Muscle layer of duodenum (tissue), 2 donors: ENCODE data around the gene GALNT9.
"Not testable (repeated sequence)": the region's sequence is repeated elsewhere in the genome, so short reads cannot be mapped to it uniquely, and the experiment has no call there.

Experiments
- H3K27ac ChIP-seq: one replicate; pipeline ENCODE4 v1.7.0; 2013; ENCODE audit warnings: mild to moderate bottlenecking, low read length
- H3K27me3 ChIP-seq: one replicate; pipeline ENCODE4 v1.7.0; 2013; ENCODE audit warnings: low read depth, mild to moderate bottlenecking, control low read depth, low read length
- H3K36me3 ChIP-seq, 2 donors: one replicate each; pipeline ENCODE4 v1.7.0; 2013; ENCODE audit warnings: low read length in 2 of 2, control low read depth in 1 of 2, mild to moderate bottlenecking in 1 of 2; ENCODE audit not compliant: insufficient read depth in 2 of 2, control insufficient read depth in 1 of 2
- H3K4me1 ChIP-seq, 2 donors: one replicate each; pipeline ENCODE4 v1.7.0; 2013; ENCODE audit warnings: low read length in 2 of 2, mild to moderate bottlenecking in 2 of 2, control low read depth in 1 of 2, moderate library complexity in 1 of 2; ENCODE audit not compliant: insufficient read depth in 2 of 2, control insufficient read depth in 1 of 2
- H3K4me3 ChIP-seq, 2 donors: one replicate each; pipeline ENCODE4 v1.7.0; 2013; ENCODE audit warnings: low read length in 2 of 2, low read depth in 1 of 2, mild to moderate bottlenecking in 1 of 2
- H3K9me3 ChIP-seq, 2 donors: one replicate each; pipeline ENCODE4 v1.7.0; 2013; ENCODE audit warnings: low read length in 2 of 2, control low read depth in 1 of 2, mild to moderate bottlenecking in 1 of 2; ENCODE audit not compliant: control insufficient read depth in 1 of 2
- donor health status: healthy.

The GALNT9 gene

GRCh38 chr12:132260721-132261120, 68.7 kb downstream of the GALNT9 start:
- Histone ChIP-seq H3K4me1 (no peaks in the 10 kb centered on the region), H3K27ac (no peak overlapping the region), H3K27me3 (no peaks in the 10 kb centered on the region), H3K9me3 (no peaks in the 10 kb centered on the region), H3K36me3 (no peaks in the 10 kb centered on the region), H3K4me3 (no peak overlapping the region)

GRCh38 chr12:132259872-132260695, 69.3 kb downstream of the GALNT9 start:
- Histone ChIP-seq H3K9me3 (no peaks in the 10 kb centered on the region), H3K27ac (no peak overlapping the region), H3K4me3 (no peak overlapping the region), H3K27me3 (no peaks in the 10 kb centered on the region), H3K36me3 (no peaks in the 10 kb centered on the region), H3K4me1 (no peaks in the 10 kb centered on the region)

GRCh38 chr12:132259364-132259871, 70.0 kb downstream of the GALNT9 start:
- Histone ChIP-seq H3K27ac (no peak overlapping the region), H3K9me3 (no peaks in the 10 kb centered on the region), H3K27me3 (no peaks in the 10 kb centered on the region), H3K4me1 (no peaks in the 10 kb centered on the region), H3K36me3 (no peaks in the 10 kb centered on the region), H3K4me3 (no peak overlapping the region)

DNA sequence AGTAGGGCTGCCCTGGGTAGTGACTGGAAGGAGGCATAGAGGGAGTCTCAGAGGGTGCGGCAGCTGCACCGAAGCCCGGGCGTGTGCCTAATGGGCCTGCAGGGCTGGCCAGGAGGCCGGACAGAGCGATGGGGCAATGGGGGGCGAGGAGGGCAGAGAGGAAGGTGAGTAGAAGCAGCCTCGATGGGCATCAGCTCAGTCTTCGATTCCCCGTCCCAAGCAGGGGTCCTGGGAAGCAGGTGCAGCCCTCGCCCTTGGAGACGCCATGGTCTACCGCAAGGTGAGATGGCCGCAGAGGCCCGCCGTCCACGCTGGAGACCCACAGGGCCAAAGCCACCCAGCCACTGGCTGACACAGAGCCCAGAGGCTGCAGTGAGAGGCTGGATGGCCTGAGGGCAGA, 70.8 kb downstream of the GALNT9 start:
- Histone ChIP-seq H3K27me3 (no peaks in the 10 kb centered on the region), H3K4me1 (no peaks in the 10 kb centered on the region), H3K27ac (no peak overlapping the region), H3K4me3 (no peak overlapping the region), H3K9me3 (no peaks in the 10 kb centered on the region), H3K36me3 (no peaks in the 10 kb centered on the region)

GRCh38 chr12:132257955-132258490, 71.4 kb downstream of the GALNT9 start:
- H3K27me3 ChIP-seq: no peaks in the 10 kb centered on the region
- H3K36me3 ChIP-seq: no peaks in the 10 kb centered on the region

GRCh38 chr12:132257206-132257954, 72.0 kb downstream of the GALNT9 start:
- Histone ChIP-seq H3K4me1 (no peaks in the 10 kb centered on the region), H3K36me3 (no peaks in the 10 kb centered on the region), H3K27me3 (no peaks in the 10 kb centered on the region), H3K9me3 (no peaks in the 10 kb centered on the region), H3K4me3 (no peak overlapping the region), H3K27ac (no peak overlapping the region)

More at GRCh38 chr12:132257955-132258490, 71.4 kb downstream of the GALNT9 start:
- H3K4me3 ChIP-seq: no peak overlapping the region
- no peaks in the 10 kb centered on the region for H3K9me3 ChIP-seq
- H3K4me1 ChIP-seq: no peaks in the 10 kb centered on the region
- no peak overlapping the region for H3K27ac ChIP-seq

DNA sequence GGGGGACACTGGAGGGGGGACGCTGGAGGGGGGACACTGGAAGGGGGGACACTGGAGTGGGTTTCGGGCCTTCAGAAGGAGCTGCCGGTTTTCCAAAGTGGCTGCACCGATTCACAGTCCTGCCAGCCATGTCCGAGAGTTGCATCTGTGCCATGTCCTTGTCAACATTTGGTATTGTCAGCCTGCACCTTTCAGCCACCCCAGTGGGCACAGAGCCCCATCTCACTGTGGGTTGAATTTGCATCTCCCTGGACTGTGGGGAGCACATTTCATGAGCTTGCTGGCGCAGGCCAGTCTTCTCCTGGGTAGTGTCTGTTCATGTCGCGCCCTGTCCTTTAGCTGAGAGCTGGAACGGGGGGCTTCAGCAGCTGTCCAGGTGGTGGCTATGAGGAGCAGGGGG, 72.7 kb downstream of the GALNT9 start:
- Histone ChIP-seq H3K9me3 (no peaks in the 10 kb centered on the region), H3K36me3 (no peaks in the 10 kb centered on the region), H3K27ac (no peak overlapping the region), H3K27me3 (no peaks in the 10 kb centered on the region), H3K4me3 (no peak overlapping the region), H3K4me1 (no peaks in the 10 kb centered on the region)

DNA sequence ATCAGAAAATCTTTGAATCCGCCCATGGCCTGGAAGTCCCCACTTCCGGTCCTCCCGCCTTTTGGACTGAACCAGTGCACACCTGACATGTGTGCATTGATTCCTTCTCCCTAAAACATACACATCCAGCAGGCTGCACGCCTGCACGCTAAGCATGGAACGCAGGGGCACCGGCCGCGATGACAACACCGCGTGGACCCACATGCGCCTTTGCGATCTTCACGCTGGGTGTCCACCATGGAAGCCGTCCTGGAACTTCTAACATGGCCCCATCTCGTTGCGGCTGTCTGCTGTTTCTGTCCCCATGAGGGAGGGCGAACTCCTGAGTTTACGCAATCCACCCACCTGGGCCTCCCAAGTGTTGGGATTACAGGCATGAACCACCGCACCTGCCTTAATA, 73.7 kb downstream of the GALNT9 start:
- Histone ChIP-seq H3K27ac (no peak overlapping the region), H3K4me1 (no peaks in the 10 kb centered on the region), H3K27me3 (no peaks in the 10 kb centered on the region)

DNA sequence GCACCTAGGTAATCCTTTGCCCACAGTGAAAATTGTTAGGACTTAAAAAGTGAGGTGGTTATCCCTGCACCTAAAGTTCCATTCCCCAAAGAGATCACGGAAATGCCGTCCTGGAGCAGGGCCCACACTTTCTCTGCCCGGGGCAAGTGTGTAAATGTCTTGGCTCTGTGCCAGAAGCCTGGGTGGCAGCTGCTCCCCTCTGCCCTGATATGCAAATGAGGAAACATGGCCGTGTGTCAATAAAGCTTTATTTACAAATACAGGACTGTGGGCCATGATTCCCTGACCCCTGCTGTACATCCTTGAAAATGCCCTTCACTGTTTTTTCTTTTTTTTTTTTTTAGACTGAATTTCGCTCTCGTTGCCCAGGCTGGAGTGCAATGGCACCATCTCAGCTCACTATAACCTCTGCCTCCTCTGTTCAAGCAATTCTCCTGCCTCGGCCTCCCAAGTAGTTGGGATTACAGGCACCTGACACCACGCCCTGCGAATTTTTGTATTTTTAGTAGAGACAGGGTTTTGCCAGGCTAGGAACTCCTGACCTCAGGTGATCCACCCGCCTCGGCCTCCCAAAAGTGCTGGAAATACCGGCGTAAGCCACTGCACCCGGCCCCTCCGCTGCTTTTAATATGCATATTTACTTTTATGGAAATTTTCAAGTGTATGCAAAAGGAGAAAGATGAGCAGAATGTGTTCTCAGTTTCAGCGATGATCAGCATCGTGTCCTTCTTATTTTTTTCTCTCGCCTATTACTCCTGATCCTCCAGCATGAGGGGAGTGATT, 75.5 kb downstream of the GALNT9 start:
- H3K9me3 ChIP-seq: no peaks in the 10 kb centered on the region
- no peaks in the 10 kb centered on the region for H3K4me1 ChIP-seq
- no peak overlapping the region for H3K4me3 ChIP-seq

More for the DNA sequence above, 73.7 kb downstream of the GALNT9 start:
- no peak overlapping the region for H3K4me3 ChIP-seq
- H3K9me3 ChIP-seq: no peaks in the 10 kb centered on the region
- no peaks in the 10 kb centered on the region for H3K36me3 ChIP-seq

DNA sequence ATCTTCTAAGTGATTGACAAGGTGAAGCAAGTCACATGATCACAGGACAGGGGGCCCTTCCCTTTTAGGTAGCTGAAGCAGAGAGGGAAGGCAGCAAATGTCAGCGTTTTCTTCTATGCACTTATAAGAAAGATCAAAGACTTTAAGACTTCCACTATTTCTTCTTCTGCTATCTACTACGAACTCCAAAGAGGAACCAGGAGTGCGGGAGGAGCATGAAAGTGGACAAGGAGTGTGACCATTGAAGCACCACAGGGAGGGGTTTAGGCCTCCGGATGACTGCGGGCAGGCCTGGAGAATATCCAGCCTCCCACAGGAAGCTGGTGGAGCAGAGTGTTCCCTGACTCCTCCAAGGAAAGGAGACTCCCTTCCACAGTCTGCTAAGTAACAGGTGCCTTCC, 76.4 kb downstream of the GALNT9 start:
- H3K36me3 ChIP-seq, H3K4me3 ChIP-seq, H3K27me3 ChIP-seq, H3K4me1 ChIP-seq, H3K9me3 ChIP-seq, H3K27ac ChIP-seq: not testable (repeated sequence)

More for the DNA sequence above, 75.5 kb downstream of the GALNT9 start:
- H3K27me3 ChIP-seq: no peaks in the 10 kb centered on the region
- H3K27ac ChIP-seq: no peak overlapping the region
- H3K36me3 ChIP-seq: no peaks in the 10 kb centered on the region
